ENCODE data around the gene GPR42.
"Not testable (repeated sequence)": the region's sequence is repeated elsewhere in the genome, so short reads cannot be mapped to it uniquely, and the experiment has no call there.

Gene GPR42

DNA sequence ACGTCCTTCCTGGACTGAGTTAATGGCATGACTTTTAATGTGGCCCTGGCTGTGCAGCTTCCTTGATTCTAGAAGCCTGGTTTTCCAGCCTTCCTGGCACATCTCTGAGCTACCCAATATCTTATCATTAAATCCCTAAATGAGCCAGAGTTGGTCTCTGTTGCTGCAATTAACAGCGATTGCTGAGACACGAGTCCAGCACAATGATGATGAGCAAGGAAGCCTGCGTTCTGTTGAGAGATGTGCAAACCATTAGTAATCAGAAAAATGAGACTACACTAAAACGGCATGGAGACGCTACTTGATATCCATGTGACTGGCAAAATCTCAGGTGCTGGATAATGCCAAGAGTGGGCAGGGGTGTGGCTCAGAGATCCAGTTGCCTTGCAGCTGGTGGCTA is 26.2 kb downstream of the GPR42 start:
- DNase-seq: no peak

GRCh38 chr19:35398570-35398969 is 27.7 kb downstream of the GPR42 start:
- no peak for DNase-seq

DNA sequence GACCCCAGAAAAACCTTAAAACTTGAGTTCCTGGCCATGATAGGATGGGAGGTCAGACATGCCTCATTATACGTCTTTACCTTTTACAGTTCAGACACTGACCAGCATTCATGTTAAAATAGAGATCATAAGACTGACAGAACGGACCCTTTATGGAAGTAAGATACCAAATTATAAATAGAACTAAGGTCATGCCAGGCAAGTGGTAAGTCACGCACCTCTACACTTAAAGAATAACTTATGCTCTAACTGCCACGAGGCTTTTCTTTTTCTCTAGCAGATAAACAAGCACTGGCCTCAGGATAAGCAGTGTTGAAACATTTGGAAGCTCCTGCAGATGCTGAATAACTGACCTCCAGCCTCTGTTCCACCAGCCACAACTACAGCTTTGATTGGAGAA is 28.4 kb downstream of the GPR42 start:
- DNase-seq: no peak

GRCh38 chr19:35399948-35400772 is 29.3 kb downstream of the GPR42 start:
- DNase-seq: no peak

DNA sequence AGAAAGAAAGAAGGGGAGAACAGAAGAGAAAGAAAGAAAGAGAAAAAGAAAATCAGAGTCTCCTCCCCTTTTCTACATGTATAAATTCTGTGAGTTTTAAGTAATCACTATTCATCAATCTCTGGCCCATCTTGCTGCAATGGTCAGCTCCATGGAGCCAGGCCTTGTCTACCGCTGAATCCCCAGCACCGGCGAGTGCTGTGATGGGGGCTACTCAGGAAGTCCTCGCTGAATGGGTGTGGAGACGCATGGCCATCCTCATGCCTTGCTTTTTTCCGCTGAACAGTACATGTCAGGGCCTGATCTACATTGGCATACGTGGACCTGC is 29.9 kb downstream of the GPR42 start:
- no peak for DNase-seq

GRCh38 chr19:35401416-35401815 is 30.5 kb downstream of the GPR42 start:
- not testable (repeated sequence) for DNase-seq

DNA sequence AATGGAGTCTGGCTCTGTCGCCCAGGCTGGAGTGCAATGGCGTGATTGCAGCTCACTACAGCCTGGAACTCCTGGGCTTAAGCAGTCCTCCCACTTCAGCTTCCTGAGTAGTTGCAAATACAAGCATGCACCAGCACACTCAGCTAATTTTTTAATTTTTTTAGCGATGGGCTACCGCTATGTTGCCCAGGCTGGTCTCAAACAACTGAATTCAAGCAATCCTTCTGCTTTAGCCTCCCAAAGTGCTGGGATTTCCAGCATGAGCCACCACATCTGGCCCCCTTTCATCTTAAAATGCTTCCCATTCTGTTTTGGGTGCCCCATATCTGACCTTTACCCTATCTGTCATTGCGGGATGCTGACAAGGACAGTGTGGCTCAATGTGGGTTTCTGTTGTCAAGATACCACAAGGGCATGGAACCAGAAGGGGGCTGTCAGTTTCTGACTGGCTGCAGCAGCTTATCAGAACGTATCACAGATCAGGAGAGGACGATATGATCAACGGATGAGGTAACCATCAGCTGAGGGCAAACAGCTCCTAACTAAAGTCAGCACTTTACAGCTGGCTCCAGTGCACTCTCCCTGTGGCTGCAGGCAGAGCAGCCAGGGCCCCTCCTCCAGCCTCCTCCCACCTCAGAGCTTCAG is 32.4 kb downstream of the GPR42 start:
- DNase-seq: no peak

GRCh38 chr19:35404879-35405622 is 34.2 kb downstream of the GPR42 start:
- no peak for DNase-seq

- DNase-seq: no peak
These were observed 36.8 kb downstream of the GPR42 start for GRCh38 chr19:35407619-35408018.

DNA sequence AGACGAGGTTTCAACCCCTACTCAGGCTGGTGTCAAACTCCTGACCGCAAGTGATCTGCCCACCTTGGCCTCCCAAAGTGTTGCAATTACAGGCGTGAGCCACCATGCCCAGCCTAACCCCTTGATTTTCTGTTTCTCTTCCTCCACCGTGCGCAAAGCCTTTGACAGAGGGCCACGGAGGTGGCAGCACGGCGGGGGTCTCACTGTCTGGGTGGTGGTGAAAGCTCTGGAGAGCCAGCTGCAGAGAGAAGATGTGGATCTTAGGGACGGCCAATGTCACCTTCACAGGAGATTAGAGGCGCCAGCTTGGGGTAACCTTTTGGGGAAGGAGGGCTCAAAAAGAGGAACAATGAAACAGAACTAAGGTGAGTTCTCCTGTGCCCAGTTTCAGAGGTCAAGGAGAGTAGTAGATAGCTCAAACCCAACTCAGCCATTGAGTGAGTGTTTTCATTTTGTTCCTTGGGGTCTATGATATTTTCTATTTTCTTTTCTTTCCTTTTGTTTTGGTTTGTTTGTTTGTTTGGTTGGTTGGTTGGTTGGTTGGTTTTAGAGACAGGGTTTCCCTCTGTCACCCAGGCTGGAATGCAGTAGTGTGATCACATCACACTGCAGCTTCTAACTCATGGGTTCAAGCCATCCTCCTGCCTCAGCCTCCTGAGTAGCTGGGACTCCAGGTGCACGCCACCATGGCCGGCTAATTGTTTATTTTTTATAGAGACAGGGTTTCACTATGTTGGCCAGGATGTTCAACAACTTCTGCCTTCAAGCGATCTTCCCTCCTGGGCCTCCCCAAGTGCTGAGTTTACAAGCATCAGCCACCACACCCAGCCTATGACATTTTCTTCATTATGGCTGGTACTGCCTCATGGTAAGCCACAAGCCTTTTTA is 37.7 kb downstream of the GPR42 start:
- DNase-seq: no peak

DNA sequence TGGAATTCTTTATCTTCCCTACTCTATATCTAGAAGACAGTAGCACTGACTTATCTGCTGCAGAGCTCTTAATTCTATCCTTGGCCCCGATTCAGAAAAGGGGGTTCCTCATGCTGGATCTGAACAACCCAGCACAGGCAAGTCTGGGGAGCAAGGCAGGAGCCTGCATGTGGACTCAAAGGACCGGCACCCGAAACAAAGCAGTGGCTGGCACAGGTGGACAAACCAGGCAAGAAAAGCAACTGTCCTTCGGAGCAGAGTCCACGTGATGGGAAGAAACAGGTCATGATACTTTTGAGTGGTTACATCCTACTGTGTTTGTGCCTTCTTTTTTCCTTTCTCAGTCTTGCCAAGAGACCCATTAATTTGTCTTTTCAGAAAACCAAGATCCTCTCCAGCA is 38.3 kb downstream of the GPR42 start:
- no peak for DNase-seq

DNA sequence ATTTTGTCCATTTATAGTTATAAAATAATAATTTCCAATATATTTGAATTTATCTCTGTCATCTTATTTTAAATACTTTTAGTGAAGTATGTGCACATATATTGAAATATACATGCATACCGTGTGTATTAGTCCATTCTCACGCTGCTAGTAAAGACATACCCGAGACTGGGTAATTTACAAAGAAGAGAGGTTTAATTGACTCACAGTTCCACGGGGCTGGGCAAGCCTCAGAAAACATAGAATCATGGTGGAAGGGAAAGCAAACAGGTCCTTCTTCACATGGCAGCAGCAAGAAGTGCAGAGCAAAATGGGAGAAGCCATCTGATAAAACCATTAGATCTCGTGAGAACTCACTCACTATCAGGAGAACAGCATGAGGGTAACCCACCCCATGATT is 39.6 kb downstream of the GPR42 start:
- no peak for DNase-seq

- DNase-seq: no peak
These were observed 43.6 kb downstream of the GPR42 start for GRCh38 chr19:35414442-35414841.

GRCh38 chr19:35416331-35416730 is 45.5 kb downstream of the GPR42 start:
- no peak for DNase-seq

- no peak for DNase-seq
These were observed 46.4 kb downstream of the GPR42 start for GRCh38 chr19:35417278-35417677.

GRCh38 chr19:35417713-35418534 is 47.1 kb downstream of the GPR42 start:
- no peak for DNase-seq

DNA sequence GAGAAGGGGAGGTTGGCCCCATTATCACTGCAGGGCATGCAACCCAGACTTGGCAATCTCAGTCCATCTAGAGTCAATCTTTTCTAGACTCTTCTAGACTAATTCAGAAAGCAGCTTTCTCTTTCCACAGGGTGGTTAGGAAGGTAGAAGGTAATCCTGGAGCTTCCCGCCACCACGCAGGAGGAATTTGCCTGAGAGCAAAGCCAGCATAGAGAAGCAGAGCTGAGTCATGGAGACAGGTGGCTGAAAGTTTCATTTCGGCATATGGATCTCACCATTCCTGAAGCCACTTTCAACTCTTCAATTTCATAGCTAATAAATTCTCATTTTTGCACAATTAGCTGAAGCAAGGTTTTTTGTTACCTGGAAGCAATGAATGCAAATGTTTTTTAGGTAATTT is 48.2 kb downstream of the GPR42 start:
- DNase-seq: no peak

- no peak for DNase-seq
These were observed 48.9 kb downstream of the GPR42 start for GRCh38 chr19:35419805-35420204.

- no peak for DNase-seq
These were observed 50.5 kb downstream of the GPR42 start for GRCh38 chr19:35421362-35421761.
